ENCODE data around the gene MS4A5.

Gene MS4A5

DNA sequence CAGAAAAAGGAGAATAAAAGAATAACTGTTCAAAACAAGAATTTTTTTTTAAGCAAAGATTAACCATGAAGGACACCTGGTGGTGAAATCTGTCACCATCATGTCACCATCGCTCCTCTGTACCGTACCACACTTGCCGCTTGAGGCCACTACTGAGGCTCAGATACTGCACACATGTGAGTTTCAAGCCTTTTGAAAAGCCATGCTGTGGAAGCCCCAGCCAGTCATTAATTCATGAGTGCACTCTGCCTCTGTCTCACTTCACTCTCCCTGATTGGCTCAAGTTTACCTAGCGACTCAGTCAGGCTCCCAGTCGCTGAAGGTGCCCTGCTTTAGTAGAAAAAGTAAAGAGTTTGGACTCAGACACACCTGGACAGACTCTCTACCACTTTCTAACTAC is 56.6 kb downstream of the MS4A5 start:
- DNase-seq: no peak

DNA sequence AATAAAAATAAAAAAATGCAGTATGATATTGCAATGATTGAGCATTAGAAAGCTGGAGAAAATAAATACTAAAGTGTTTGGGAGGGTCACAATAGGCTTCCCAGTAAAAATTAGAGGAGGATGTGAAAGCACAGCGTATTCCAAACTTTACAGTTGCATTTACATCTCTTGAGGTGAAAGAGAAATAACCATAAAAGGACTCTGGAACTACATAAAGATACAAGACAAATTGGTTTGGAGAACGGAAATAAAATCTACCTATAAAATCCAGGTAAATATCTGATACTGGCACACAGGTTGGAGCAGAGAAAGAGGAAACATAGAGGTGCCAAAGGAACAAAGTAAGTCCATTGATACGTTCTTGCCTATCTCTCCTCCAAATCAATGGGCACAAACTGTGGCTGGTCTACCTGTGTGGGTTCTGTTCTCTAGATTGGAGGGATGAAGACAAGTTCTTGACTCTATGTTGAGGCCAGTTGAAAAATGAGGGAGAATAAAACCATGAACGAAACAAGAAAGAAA is 63.2 kb downstream of the MS4A5 start, which contains the start of gene MS4A12:
TSS of gene MS4A12 (plus strand) at position 291 of the 522 bp plus-strand sequence. CDS start 4,541 bp downstream, outside the sequence.
- DNase-seq: no peak

DNA sequence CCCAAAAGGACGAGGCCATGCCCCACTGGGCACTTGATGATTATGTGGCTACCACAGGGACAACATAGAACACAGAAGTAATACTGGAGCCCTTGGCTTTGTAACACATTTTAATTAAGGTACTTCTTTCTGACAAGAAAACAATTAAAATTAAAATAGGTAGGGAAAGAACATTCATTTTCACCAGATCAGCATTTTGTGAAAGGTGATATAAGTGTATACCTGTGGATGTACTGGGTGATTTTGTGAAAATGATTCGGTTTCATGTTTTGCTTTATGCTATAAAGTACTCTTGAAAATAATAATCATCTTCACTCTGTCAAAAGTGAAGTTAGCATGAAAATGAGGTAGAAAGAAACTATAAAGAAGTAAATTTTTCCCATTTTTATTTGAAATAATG is 64.1 kb downstream of the MS4A5 start:
- DNase-seq: no peak

Measured in cortex of kidney (tissue), 1 donor.